NCI-H446 treated with DMSO at 0.1 percent for 48 hours (cell line): ENCODE results near the gene ITPKB.
A peak's percentile ranks its signal among the peaks of the same experiment; 100 is the strongest.
"Not testable (repeated sequence)": the region's sequence is repeated elsewhere in the genome, so short reads cannot be mapped to it uniquely, and the experiment has no call there.

Experiments
- DNase-seq: peaks from one replicate; lab custom pipeline; 2025; lab: John Stamatoyannopoulos, UW

Gene ITPKB

GRCh38 chr1:226602186-226603021 is 136.7 kb downstream of the ITPKB start:
- no peak for DNase-seq

GRCh38 chr1:226601456-226601855 is 137.6 kb downstream of the ITPKB start:
- DNase-seq: no peak

GRCh38 chr1:226600254-226600653 is 138.8 kb downstream of the ITPKB start:
- DNase-seq: no peak

DNA sequence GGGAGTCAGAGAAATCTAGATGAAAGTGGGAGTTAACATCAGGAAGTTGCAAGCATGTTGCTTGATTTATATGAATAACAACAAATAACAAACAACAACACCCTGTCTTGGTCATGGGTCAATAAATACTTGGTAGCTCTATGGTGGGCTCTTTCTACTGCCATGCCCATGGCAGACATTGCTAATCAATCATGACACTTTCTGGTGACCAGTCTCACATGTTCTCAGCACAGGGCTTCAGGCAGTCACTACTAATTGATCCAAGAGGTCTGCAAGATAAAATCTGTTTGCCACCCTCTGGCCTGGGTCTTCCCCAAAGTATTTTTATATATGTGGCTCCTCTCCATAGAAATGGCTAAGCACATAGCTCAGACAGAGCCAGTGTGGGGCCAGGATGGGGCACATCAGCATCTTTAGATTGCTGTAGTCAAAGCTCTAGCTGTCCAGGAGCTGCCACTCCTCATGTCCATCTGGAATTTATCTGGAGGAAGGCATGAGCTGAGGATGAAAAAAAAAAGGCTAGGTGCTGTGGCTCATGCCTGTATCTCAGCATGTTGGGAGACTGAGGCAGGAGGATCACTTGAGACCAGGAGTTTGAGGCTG is 139.3 kb downstream of the ITPKB start:
- no peak for DNase-seq

DNA sequence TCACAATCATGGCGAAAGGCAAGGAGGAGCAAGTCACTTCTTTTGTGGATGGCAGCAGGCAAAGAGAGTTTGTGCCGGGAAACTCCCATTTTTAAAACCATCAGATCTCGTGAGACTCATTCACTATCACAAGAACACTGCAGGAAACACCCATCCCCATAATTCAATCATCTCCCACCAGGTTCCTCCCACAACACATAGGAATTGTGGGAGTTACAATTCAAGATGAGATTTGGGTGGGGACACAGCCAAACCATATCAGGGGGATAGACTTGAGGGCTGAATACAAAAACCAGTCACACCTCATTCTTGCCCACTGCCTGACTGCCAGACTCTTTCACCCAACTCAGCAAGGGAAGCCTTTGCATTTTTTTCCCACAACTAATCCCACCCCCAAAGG is 140.1 kb downstream of the ITPKB start:
- DNase-seq: not testable (repeated sequence)

DNA sequence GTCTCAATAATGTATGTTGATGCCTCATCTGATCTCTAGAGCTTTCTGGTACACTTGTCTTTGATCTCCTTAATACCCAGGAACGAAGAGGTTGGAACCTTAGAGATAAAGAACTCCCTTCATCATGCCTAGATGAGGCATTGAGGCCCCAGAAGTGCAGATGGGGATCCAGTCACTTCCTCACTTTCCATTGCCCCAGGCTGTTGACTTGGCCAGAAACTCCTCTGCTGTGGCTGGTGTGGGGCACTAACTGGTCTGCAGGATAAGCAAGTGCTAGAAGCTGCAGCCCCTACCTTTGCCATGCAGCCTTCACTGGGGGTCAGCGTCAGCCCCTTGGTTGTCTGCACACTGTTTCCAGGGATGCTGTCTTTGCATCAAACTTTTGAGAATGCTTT is 140.6 kb downstream of the ITPKB start:
- DNase-seq: no peak

DNA sequence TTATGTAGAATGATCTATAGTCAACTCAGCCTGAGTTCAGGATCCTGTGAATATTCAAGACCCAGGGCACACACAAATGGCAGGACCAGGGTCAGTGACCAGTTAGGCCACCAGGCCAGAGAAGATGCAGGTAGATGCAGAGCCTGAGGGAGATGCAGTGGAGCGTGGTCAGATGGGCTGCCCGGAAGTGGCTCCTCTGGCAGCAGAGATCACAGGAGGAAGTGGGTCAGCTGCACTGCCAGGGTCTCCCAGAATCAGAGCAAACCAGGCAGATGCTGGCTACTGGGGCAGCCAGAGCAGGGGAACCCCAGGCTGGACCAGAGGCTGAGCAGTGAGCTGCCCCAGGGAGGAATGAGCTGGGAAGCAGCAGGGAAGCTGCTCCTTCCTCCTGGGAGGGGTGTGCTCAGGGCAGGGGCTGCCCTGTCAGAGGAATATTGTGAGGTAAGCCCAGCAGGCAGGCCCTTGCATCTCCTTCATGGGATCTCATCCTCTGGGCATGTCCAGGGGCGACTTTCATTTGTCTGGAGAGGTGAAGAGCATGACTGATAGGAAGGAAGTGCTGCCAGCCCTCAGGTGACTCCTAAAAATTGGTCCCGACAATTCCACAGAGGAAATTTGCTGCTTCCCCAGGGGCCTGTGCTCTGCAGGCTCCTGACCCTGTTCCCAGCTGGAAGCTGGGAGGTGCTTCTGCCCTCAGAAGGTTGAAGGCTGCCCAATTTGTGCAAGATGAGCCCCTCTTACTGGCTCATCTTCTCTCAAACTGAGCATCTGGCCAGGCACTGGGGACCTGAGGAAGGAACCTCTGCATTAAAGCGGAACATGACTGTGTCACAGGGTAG is 141.2 kb downstream of the ITPKB start:
- DNase-seq: no peak

DNA sequence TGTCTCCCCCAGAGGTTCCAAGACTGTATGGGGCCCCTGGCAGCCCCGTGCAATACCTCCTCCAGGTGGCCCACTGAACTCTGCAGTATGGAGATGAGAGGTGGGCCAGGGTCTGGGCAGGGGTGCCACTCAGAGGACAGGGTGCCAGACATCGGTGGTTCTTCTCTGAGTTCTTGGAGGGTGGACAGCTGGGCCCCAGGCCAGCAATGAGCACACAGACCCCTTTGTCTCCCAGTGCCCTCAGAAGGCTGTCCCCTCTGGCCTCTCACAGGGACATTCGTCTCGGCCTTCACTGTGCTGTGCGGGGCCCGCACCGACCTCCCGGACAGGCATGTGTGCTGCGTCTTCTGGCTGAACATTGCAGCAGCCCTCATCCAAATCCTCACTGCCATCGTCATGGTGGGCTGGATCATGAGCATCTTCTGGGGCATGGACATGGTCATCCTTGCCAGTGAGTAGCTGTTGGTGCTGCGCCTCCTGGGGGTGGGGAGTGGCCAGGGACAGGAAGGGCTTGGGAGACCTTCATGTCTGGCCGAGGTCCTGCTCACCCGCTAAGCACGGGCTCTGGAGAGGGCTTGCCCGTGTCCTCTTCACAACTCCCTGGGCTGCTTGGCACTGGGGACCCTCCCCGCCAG is 142.4 kb downstream of the ITPKB start:
- DNase-seq: no peak

GRCh38 chr1:226593541-226593940 is 145.5 kb downstream of the ITPKB start:
- DNase-seq: peak; percentile 32

GRCh38 chr1:226590614-226591013 is 148.5 kb downstream of the ITPKB start:
- DNase-seq: no peak

- DNase-seq: no peak
Measured at GRCh38 chr1:226589008-226589733, 149.9 kb downstream of the ITPKB start.

DNA sequence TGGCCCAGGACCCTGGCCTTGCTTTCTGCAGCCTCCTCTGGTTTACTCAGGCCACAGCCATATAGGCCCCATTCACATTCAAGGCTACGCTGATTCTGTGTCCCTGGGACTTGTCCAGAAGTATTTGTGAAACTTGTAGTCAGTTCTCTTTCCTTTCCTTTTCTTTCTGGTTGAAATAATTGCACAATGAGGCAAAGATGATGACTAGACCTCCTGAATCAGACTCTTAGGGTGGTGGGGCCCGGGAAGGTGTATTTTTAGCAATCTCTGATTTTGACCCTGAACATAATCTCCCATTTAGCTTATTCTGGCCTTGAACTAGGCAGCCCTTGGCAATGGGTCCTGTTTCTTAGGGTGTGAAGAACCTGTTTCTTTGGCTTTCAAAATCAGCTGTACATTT is 150.6 kb downstream of the ITPKB start:
- DNase-seq: no peak

- DNase-seq: no peak
Measured at GRCh38 chr1:226586650-226587422, 152.2 kb downstream of the ITPKB start.

DNA sequence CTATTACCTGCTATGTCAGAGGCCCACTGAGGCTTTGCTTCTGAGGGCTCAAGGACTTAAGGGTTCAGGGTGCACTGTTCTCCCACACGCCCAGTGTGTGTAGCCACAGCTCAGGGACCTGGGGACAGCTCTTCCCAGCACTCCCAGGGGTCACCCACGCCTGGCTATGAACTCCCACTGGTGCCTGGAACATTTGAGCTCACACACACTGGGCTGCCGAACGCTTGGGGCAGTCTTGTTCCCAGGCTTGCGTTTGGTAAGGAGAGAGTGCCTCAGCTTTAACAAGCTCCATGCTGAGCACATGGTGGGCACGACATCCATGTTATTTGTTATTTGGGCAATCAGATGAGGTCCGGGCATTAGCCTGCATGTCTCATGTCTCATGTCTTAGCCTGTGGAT is 153.0 kb downstream of the ITPKB start:
- no peak for DNase-seq

- DNase-seq: no peak
Measured at GRCh38 chr1:226584164-226584563, 154.9 kb downstream of the ITPKB start.

- no peak for DNase-seq
Measured at GRCh38 chr1:226582966-226583365, 156.1 kb downstream of the ITPKB start.
